ENCODE data around the gene RNASE11.

RNASE11 gene

DNA sequence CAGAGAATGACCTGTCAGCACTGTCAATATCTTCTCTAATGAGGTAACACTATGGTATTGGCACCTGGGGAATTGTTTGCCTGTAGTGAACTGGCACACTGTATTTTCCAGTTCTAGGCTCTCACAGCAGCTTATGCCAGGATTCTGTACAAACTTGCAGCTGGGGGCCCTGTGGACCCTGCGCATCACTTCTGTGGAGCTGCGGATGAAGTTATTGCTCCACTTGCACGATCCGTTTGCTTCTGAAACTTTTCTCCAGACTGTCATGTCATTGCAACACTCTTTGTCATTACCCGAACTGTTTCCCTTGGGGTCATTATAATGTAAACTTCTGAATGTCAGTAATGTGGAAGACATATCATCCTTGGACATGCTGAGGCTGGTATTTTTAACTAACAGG is 3.9 kb downstream of the RNASE11 start:
- no peak for TF ChIP-seq EZH2 (IDR thresholded peaks at IDR 0.05; ENCODE audit: borderline replicate concordance, low read length)
- H3K4me2 ChIP-seq (ENCODE audit: low read length) = no peak overlapping the region

GRCh38 chr14:20583142-20583541 is 4.7 kb downstream of the RNASE11 start:
- Histone ChIP-seq H3K27ac (ENCODE audit: low read depth, low read length, poor library complexity, severe bottlenecking) (no peak overlapping the region), H3K4me2 (ENCODE audit: low read length) (no peak overlapping the region), H2AFZ (ENCODE audit: low read length) (no peak overlapping the region), H3K9ac (ENCODE audit: low read length) (no peak overlapping the region), H3K79me2 (ENCODE audit: insufficient read depth, low read length) (no peaks in the 10 kb centered on the region), H3K4me1 (ENCODE audit: insufficient read depth, low read length, severe bottlenecking) (no peaks in the 10 kb centered on the region), H3K9me3 (ENCODE audit: low read length) (no peaks in the 10 kb centered on the region), H3K4me3 (ENCODE audit: low read depth, low read length, poor library complexity, severe bottlenecking) (no peak overlapping the region), H3K36me3 (ENCODE audit: insufficient read depth, low read length) (no peaks in the 10 kb centered on the region), H3F3A (ENCODE audit: insufficient read depth, low read length) (no peaks in the 10 kb centered on the region), H3K27me3 (ENCODE audit: insufficient read depth, low read length) (0 out of 2 replicates have a peak, but pooled peaks cover 4% of the 10 kb centered on the region), H3K9me2 (ENCODE audit: low read depth, low read length) (no peaks in the 10 kb centered on the region), H4K20me1 (ENCODE audit: insufficient read depth, low read length) (no peaks in the 10 kb centered on the region)
- TF ChIP-seq EZH2 (IDR thresholded peaks at IDR 0.05; ENCODE audit: borderline replicate concordance, low read length) (no peak), CTCF (IDR thresholded peaks at IDR 0.05; ENCODE audit: low read length) (no peak)

More for the DNA sequence above, 3.9 kb downstream of the RNASE11 start:
- Histone ChIP-seq H3K79me2 (ENCODE audit: insufficient read depth, low read length) (no peaks in the 10 kb centered on the region), H3K9me2 (ENCODE audit: low read depth, low read length) (no peaks in the 10 kb centered on the region), H2AFZ (ENCODE audit: low read length) (no peak overlapping the region), H3K9ac (ENCODE audit: low read length) (no peak overlapping the region), H3F3A (ENCODE audit: insufficient read depth, low read length) (no peaks in the 10 kb centered on the region), H4K20me1 (ENCODE audit: insufficient read depth, low read length) (no peaks in the 10 kb centered on the region), H3K27ac (ENCODE audit: low read depth, low read length, poor library complexity, severe bottlenecking) (no peak overlapping the region), H3K4me1 (ENCODE audit: insufficient read depth, low read length, severe bottlenecking) (no peaks in the 10 kb centered on the region), H3K9me3 (ENCODE audit: low read length) (no peaks in the 10 kb centered on the region), H3K27me3 (ENCODE audit: insufficient read depth, low read length) (0 out of 2 replicates have a peak, but pooled peaks cover 4% of the 10 kb centered on the region), H3K4me3 (ENCODE audit: low read depth, low read length, poor library complexity, severe bottlenecking) (no peak overlapping the region), H3K36me3 (ENCODE audit: insufficient read depth, low read length) (no peaks in the 10 kb centered on the region)

- Histone ChIP-seq H3K27ac (ENCODE audit: low read depth, low read length, poor library complexity, severe bottlenecking) (no peak overlapping the region), H3F3A (ENCODE audit: insufficient read depth, low read length) (no peaks in the 10 kb centered on the region), H3K9ac (ENCODE audit: low read length) (no peak overlapping the region), H3K4me3 (ENCODE audit: low read depth, low read length, poor library complexity, severe bottlenecking) (no peak overlapping the region), H3K27me3 (ENCODE audit: insufficient read depth, low read length) (no peaks in the 10 kb centered on the region), H2AFZ (ENCODE audit: low read length) (no peak overlapping the region), H3K36me3 (ENCODE audit: insufficient read depth, low read length) (no peaks in the 10 kb centered on the region), H3K4me1 (ENCODE audit: insufficient read depth, low read length, severe bottlenecking) (no peaks in the 10 kb centered on the region), H3K9me3 (ENCODE audit: low read length) (no peaks in the 10 kb centered on the region), H3K9me2 (ENCODE audit: low read depth, low read length) (no peaks in the 10 kb centered on the region), H3K4me2 (ENCODE audit: low read length) (no peak overlapping the region), H3K79me2 (ENCODE audit: insufficient read depth, low read length) (no peaks in the 10 kb centered on the region), H4K20me1 (ENCODE audit: insufficient read depth, low read length) (no peaks in the 10 kb centered on the region)
- TF ChIP-seq EZH2 (IDR thresholded peaks at IDR 0.05; ENCODE audit: borderline replicate concordance, low read length) (no peak), CTCF (IDR thresholded peaks at IDR 0.05; ENCODE audit: low read length) (no peak)
Measured at GRCh38 chr14:20580242-20580641, 7.6 kb downstream of the RNASE11 start.

GRCh38 chr14:20578784-20579502 is 8.9 kb downstream of the RNASE11 start:
- no peak overlapping the region for H2AFZ ChIP-seq (ENCODE audit: low read length)
- no peaks in the 10 kb centered on the region for H3K27me3 ChIP-seq (ENCODE audit: insufficient read depth, low read length)
- H3K79me2 ChIP-seq (ENCODE audit: insufficient read depth, low read length) = no peaks in the 10 kb centered on the region
- H3K9me3 ChIP-seq (ENCODE audit: low read length) = no peaks in the 10 kb centered on the region
- H3F3A ChIP-seq (ENCODE audit: insufficient read depth, low read length) = no peaks in the 10 kb centered on the region
- H4K20me1 ChIP-seq (ENCODE audit: insufficient read depth, low read length) = no peaks in the 10 kb centered on the region
- no peaks in the 10 kb centered on the region for H3K36me3 ChIP-seq (ENCODE audit: insufficient read depth, low read length)
- no peaks in the 10 kb centered on the region for H3K9me2 ChIP-seq (ENCODE audit: low read depth, low read length)
- no peak overlapping the region for H3K4me3 ChIP-seq (ENCODE audit: low read depth, low read length, poor library complexity, severe bottlenecking)
- H3K4me1 ChIP-seq (ENCODE audit: insufficient read depth, low read length, severe bottlenecking) = no peaks in the 10 kb centered on the region
- no peak overlapping the region for H3K27ac ChIP-seq (ENCODE audit: low read depth, low read length, poor library complexity, severe bottlenecking)
- no peak overlapping the region for H3K4me2 ChIP-seq (ENCODE audit: low read length)
- H3K9ac ChIP-seq (ENCODE audit: low read length) = no peak overlapping the region
- no peak for TF ChIP-seq EZH2 (IDR thresholded peaks at IDR 0.05; ENCODE audit: borderline replicate concordance, low read length)
- no peak for TF ChIP-seq CTCF (IDR thresholded peaks at IDR 0.05; ENCODE audit: low read length)
